GM10248 (cell line): ENCODE data around the gene BPIFB6.
"Not testable (repeated sequence)": the region's sequence is repeated elsewhere in the genome, so short reads cannot be mapped to it uniquely, and the experiment has no call there.

Experiments used
- CTCF ChIA-PET: fragments of 300-600 bp; sonication (Branson Sonifier 250); formaldehyde crosslinking; extraction: SDS; loops from one replicate; lab custom pipeline; 2021; ENCODE audit warnings: antibody characterized with exemption; lab: Yijun Ruan, JAX
- POLR2A ChIA-PET: fragments of 350-650 bp; sonication (Branson Sonifier 250); formaldehyde crosslinking; extraction: SDS; loops from one replicate; lab custom pipeline; 2020; ENCODE audit warnings: antibody characterized with exemption; lab: Yijun Ruan, JAX
- DNase-seq: peaks from one replicate; pipeline ENCODE4 v3.0.0; 2012; ENCODE audit errors: extremely low spot score
- TF ChIP-seq, protein P1 (sequence below): IDR thresholded peaks from 2 replicates; pipeline ENCODE4 v1.5.1; 2012; ENCODE audit warnings: mild to moderate bottlenecking, low read depth; ENCODE audit errors: extremely low read depth, missing control alignments, control extremely low read depth

The BPIFB6 gene

DNA sequence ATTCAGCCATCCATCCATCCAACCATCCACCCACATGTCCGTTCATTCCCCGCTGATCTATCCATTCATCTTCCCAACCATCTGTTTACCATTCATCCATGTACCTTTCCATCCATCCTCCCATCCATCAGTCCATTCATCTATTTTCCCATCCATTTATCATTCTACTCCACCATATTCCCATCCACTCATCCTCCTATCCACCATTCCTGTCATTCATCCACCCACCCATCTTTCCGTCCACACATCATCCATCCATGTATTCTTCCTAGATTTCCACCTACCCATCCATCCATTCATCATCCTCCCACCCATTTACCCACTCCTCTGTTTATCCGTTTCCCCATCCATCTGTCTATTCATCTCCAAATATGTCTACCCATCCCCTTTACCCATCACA is 6.8 kb downstream of the BPIFB6 start:
- TF ChIP-seq, protein P1, sequence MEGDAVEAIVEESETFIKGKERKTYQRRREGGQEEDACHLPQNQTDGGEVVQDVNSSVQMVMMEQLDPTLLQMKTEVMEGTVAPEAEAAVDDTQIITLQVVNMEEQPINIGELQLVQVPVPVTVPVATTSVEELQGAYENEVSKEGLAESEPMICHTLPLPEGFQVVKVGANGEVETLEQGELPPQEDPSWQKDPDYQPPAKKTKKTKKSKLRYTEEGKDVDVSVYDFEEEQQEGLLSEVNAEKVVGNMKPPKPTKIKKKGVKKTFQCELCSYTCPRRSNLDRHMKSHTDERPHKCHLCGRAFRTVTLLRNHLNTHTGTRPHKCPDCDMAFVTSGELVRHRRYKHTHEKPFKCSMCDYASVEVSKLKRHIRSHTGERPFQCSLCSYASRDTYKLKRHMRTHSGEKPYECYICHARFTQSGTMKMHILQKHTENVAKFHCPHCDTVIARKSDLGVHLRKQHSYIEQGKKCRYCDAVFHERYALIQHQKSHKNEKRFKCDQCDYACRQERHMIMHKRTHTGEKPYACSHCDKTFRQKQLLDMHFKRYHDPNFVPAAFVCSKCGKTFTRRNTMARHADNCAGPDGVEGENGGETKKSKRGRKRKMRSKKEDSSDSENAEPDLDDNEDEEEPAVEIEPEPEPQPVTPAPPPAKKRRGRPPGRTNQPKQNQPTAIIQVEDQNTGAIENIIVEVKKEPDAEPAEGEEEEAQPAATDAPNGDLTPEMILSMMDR, result no peak
- DNase-seq, result no peak
- POLR2A ChIA-PET, result interaction anchor here (0.6 kb wide), 1 partner anchor 7 kb away, joined by 3 read pairs; no protein-coding TSS in a partner anchor
- CTCF ChIA-PET, result no interaction called here

DNA sequence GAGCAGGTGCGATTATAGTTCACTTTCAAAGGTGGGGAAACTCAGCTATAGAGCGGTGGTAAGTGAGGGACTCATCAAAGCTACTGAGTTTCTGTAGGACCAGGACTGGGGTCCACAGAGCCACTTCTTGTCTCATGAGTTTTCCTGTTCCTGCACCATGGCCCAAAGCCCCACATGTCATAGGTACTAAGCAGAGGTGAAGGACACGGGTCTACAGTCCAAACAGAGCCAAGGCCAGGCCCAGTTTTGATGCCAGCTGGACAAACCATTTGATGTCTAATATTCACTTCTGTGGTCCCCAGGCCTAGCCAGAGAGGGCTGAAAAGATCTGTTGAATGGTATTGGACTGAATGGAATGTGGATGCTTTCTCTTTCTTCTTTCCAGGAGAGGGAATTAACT is 11.0 kb downstream of the BPIFB6 start:
- no peak for DNase-seq
- TF ChIP-seq, protein P1, result no peak
- ChIA-PET CTCF (interaction anchor here (1.7 kb wide), 1 partner anchor 13 kb away, joined by 3 read pairs; no protein-coding TSS in a partner anchor), POLR2A (no interaction called here)

DNA sequence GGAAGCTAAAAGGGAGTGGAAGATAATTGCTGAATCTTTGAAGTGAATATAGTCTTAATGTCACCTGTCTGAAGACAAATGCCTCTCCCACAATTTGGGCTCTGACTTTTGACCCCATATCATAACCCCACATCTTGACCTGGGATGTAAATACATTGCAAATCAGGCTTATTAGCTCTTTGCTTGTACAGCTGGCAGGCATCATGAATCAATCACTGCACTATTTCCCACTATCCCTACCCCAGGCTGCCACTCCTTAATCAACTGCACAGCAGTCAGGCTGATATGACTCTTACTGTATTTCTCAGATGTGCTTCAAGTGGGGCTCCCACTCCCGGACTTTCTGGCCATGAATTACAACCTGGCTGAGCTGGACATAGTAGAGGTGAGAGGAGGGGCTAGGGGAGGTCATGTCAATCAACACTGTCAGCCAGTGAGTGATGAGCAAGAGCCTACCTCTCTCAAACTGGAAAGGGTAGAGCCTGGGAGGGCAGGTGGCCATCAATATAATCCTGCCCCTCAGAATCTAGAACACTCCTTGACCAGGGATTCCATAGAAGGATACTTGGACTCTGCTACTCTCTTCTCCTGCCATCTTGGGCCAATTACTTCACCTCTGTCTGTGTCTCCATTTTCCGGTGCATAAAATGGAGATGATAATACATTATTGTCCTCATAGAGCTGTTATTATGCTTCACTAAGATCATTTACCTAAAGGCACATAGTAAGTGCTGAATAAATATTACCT is 11.7 kb downstream of the BPIFB6 start:
- DNase-seq, result no peak
- ChIA-PET CTCF (no interaction called here), POLR2A (no interaction called here)
- TF ChIP-seq, protein P1, result no peak

DNA sequence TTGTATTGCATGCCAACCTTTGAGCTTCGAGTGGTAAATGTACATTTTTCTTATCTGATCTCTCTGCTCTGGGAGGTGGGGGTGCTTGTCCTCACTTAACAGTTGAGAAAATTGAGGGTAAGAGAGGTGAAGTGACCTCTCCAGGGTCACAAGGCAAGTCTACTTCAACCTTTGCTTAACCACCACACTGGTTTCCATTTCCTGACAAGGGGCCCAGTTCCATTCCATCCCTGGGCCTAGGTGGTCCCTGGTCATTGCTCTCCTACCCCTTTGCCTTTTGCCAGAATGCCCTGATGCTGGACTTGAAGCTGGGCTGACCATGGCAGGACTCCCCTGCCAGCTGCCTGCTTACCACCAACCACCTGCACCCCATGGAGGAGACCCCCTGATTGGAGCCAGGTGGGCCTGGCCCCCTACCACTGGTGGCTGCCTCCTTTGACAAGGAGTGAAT is 12.3 kb downstream of the BPIFB6 start:
- CTCF ChIA-PET, result no interaction called here
- POLR2A ChIA-PET, result no interaction called here

DNA sequence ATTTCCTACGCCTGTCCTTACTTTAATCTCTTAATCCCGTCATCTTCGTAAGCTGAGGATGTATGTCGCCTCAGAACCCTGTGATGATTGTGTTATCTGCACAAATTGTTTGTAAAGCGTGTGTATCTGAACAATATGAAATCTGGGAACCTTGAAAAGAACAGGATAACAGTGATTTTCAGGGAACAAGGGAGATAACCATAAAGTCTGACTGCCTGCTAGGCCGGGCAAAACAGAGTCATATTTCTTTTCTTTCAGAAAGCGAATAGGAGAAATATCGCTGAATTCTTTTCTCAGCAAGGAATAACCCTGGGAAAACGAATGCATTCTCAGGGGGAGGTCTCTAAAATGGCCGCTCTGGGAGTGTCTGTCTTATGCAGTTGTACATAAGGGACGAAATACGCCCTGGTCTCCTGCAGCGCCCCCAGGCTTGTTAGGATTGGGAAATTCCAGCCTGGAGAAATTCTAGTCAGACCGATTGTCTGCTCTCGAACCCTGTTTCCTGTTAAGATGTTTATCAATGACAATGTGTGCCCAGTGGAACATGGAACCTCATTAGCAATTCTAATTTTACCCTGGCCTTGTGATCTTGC is 13.8 kb downstream of the BPIFB6 start:
- DNase-seq, POLR2A ChIA-PET: not testable (repeated sequence)

More for the DNA sequence above, 12.3 kb downstream of the BPIFB6 start:
- TF ChIP-seq, protein P1, result no peak
- no peak for DNase-seq

DNA sequence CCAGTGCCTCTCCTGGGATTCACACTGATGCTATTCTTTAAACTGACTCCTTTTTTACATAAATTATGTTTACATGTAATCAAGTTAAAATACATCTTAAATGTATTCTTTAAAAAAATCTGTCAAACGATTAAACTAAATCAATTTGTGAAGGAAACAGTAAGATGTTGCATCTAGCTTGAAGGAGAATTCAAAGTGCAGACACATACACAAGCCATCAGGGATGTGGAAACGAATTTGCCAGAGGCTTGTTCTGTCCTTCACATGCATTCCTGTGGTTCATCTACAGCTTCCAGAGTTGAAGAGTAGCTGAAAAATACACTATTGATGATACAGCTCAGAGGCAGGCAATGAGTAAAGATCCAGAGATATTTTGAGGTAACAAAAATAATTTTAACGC is 15.0 kb downstream of the BPIFB6 start:
- DNase-seq, result no peak
- ChIA-PET POLR2A (no interaction called here), CTCF (no interaction called here)
- TF ChIP-seq, protein P1, result no peak

More for the DNA sequence above, 13.8 kb downstream of the BPIFB6 start:
- CTCF ChIA-PET, result not testable (repeated sequence)

DNA sequence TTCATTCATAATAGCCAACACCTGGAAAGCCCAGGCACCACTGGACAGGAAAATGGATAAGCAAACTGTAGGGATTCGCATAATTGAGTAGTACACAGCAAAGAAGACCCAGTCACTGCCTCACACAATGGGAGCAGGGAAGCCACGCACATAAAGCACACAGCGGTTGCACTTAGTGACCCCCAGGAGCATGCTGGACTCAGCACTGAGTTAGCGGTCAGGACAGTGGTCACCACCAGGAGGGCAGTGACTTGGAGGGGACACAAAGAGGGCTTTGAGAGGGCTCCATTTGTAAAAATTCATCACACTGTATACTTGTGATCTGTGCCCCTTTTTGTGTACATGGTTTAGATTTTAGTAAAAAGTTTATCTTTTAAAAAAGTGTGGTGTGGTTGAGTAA is 19.9 kb downstream of the BPIFB6 start:
- DNase-seq, result no peak
- TF ChIP-seq, protein P1, result no peak
- ChIA-PET POLR2A (no interaction called here), CTCF (no interaction called here)
